H1 (cell line): ENCODE data around the gene IQSEC3. TPM values are rescaled to one million over a fixed set of nuclear protein-coding genes. Genes with fewer than 3 reads are reported as not detected.

ENCODE experiments used
- CTCF ChIA-PET: fragments of 300-600 bp; sonication (Branson Sonifier 250); formaldehyde crosslinking; loops from one replicate; lab custom pipeline; 2021; ENCODE audit not compliant: partially characterized antibody; lab: Charles Lee
- POLR2A ChIA-PET: fragments of 300-600 bp; sonication (Branson Sonifier 250); formaldehyde crosslinking; loops from one replicate; lab custom pipeline; 2021; ENCODE audit warnings: inconsistent platforms; ENCODE audit not compliant: partially characterized antibody; lab: Charles Lee
- DNase-seq, 2 experiments: peaks; one replicate each; pipeline versions ENCODE4 v3.0.0 to v3.0.0-alpha.2; 2010 to 2022; ENCODE audit warnings: low spot score in 2 of 2, low read depth in 1 of 2, mixed read lengths in 1 of 2
- FAIRE-seq: peaks from 2 replicates; lab custom pipeline; 2011; peaks lifted over from hg19 to GRCh38; lab: Jason Lieb, UNC
- H2AFZ ChIP-seq: 2 replicates; pipeline ENCODE4 v1.8.1; 2012; ENCODE audit warnings: low read length, inconsistent platforms
- H2AK5ac ChIP-seq: 2 replicates; pipeline ENCODE4 v1.6.1; 2013; ENCODE audit warnings: low read depth, low read length
- H2BK120ac ChIP-seq: replicated peaks from 2 replicates; pipeline ENCODE3; 2013; ENCODE audit warnings: low read depth, low read length, inconsistent platforms
- H2BK12ac ChIP-seq: 2 replicates; pipeline ENCODE4 v1.6.1; 2013; ENCODE audit warnings: low read depth, low read length
- H2BK15ac ChIP-seq: 2 replicates; pipeline ENCODE4 v1.6.1; 2013; ENCODE audit warnings: low read length
- H2BK20ac ChIP-seq: 2 replicates; pipeline ENCODE4 v1.6.1; 2013; ENCODE audit warnings: low read length
- H2BK5ac ChIP-seq: 2 replicates; pipeline ENCODE4 v1.6.1; 2013; ENCODE audit warnings: low read depth, low read length
- H3K14ac ChIP-seq: 2 replicates; pipeline ENCODE4 v1.6.1; 2013; ENCODE audit warnings: inconsistent platforms; ENCODE audit not compliant: insufficient read length
- H3K18ac ChIP-seq: 2 replicates; pipeline ENCODE4 v1.6.1; 2013; ENCODE audit warnings: low read length; ENCODE audit errors: extremely low read depth
- H3K23ac ChIP-seq: 2 replicates; pipeline ENCODE4 v1.6.1; 2013; ENCODE audit warnings: inconsistent platforms; ENCODE audit not compliant: insufficient read length
- H3K23me2 ChIP-seq: 2 replicates; pipeline ENCODE4 v1.6.1; 2013; ENCODE audit warnings: low read depth, low read length
- H3K27ac ChIP-seq: 2 replicates; pipeline ENCODE4 v1.6.1; 2011; ENCODE audit warnings: low read depth, low read length, inconsistent platforms
- H3K27me3 ChIP-seq, 4 experiments: replicated peaks in 1 of 4; 1 replicate in 1 of 4; 2 replicates in 3 of 4; pipeline versions ENCODE4 v1.6.1 to v1.8.1; 2011 to 2013; ENCODE audit warnings: low read length in 3 of 4, mild to moderate bottlenecking in 3 of 4, inconsistent platforms in 2 of 4, mixed read lengths in 2 of 4, moderate library complexity in 1 of 4; ENCODE audit not compliant: control insufficient read depth in 3 of 4, insufficient read depth in 3 of 4; ENCODE audit errors: extremely low read depth in 1 of 4
- H3K36me3 ChIP-seq, 4 experiments: 2 replicates each; pipeline versions ENCODE4 v1.6.1 to v1.8.1; 2011 to 2013; ENCODE audit warnings: mild to moderate bottlenecking in 4 of 4, low read length in 3 of 4, moderate library complexity in 2 of 4, control low read depth in 1 of 4, inconsistent platforms in 1 of 4; ENCODE audit not compliant: insufficient read depth in 4 of 4, control insufficient read depth in 2 of 4
- H3K4ac ChIP-seq: replicated peaks from 2 replicates; pipeline ENCODE3; 2013; ENCODE audit warnings: low read length, low read depth, mixed read lengths, inconsistent platforms; ENCODE audit not compliant: insufficient read length
- H3K4me1 ChIP-seq, 4 experiments: replicated peaks in 1 of 4; 1 replicate in 1 of 4; 2 replicates in 3 of 4; pipeline versions ENCODE4 v1.6.1 to v1.8.1; 2011 to 2013; ENCODE audit warnings: low read length in 3 of 4, inconsistent platforms in 2 of 4, mixed read lengths in 1 of 4; ENCODE audit not compliant: insufficient read depth in 4 of 4, control insufficient read depth in 3 of 4
- H3K4me2 ChIP-seq, 2 experiments: 2 replicates each; pipeline versions ENCODE4 v1.6.1 to v1.8.1; 2011 to 2013; ENCODE audit warnings: low read depth in 2 of 2, low read length in 2 of 2, control low read depth in 1 of 2, inconsistent platforms in 1 of 2, mild to moderate bottlenecking in 1 of 2; ENCODE audit not compliant: insufficient read depth in 1 of 2
- H3K4me3 ChIP-seq, 4 experiments: fragments of 200-600, 300-600 bp in 1 of 4; sonication (generic), shearing (Covaris generic), sonication (Bioruptor Twin) in 1 of 4; 2 replicates each; pipeline versions ENCODE4 v1.5.1 to v1.8.1; 2011 to 2016; ENCODE audit warnings: low read length in 4 of 4, low read depth in 3 of 4, control low read depth in 2 of 4, inconsistent platforms in 2 of 4, mild to moderate bottlenecking in 2 of 4, mixed read lengths in 1 of 4, moderate library complexity in 1 of 4; ENCODE audit not compliant: insufficient read depth in 2 of 4; ENCODE audit errors: extremely low read depth in 1 of 4
- H3K56ac ChIP-seq: replicated peaks from 2 replicates; pipeline ENCODE3; 2013; ENCODE audit warnings: low read depth, mild to moderate bottlenecking, mixed read lengths, low read length, inconsistent platforms; ENCODE audit not compliant: insufficient read length
- H3K79me1 ChIP-seq: 2 replicates; pipeline ENCODE4 v1.6.1; 2013; ENCODE audit warnings: low read depth, low read length, control low read depth
- H3K79me2 ChIP-seq, 2 experiments: 2 replicates each; pipeline versions ENCODE4 v1.6.1 to v1.8.1; 2012 to 2013; ENCODE audit warnings: low read length in 2 of 2, mild to moderate bottlenecking in 2 of 2, inconsistent platforms in 1 of 2; ENCODE audit not compliant: insufficient read depth in 2 of 2, control insufficient read depth in 1 of 2
- H3K9ac ChIP-seq, 4 experiments: replicated peaks in 1 of 4; 1 replicate in 1 of 4; 2 replicates in 3 of 4; pipeline versions ENCODE4 v1.6.1 to v1.8.1; 2011 to 2013; ENCODE audit warnings: low read depth in 3 of 4, low read length in 3 of 4, control low read depth in 2 of 4, mild to moderate bottlenecking in 2 of 4, moderate library complexity in 2 of 4, inconsistent platforms in 1 of 4; ENCODE audit errors: extremely low read depth in 1 of 4
- H3K9me3 ChIP-seq, 2 experiments: 2 replicates each; pipeline versions ENCODE4 v1.6.1 to v1.8.1; 2012 to 2013; ENCODE audit warnings: mild to moderate bottlenecking in 2 of 2, moderate library complexity in 2 of 2, control low read depth in 1 of 2, inconsistent platforms in 1 of 2, low read depth in 1 of 2, low read length in 1 of 2, mixed read lengths in 1 of 2; ENCODE audit not compliant: insufficient read depth in 2 of 2
- H4K20me1 ChIP-seq, 2 experiments: replicated peaks in 1 of 2; 2 replicates each; pipeline versions ENCODE3 to v1.8.1; 2011 to 2013; ENCODE audit warnings: inconsistent platforms in 2 of 2, low read length in 2 of 2, mild to moderate bottlenecking in 1 of 2; ENCODE audit not compliant: insufficient read depth in 2 of 2, control insufficient read depth in 1 of 2
- H4K5ac ChIP-seq: 2 replicates; pipeline ENCODE4 v1.6.1; 2013; ENCODE audit warnings: low read length, low read depth, mixed read lengths, inconsistent platforms; ENCODE audit not compliant: insufficient read length
- H4K8ac ChIP-seq: 2 replicates; pipeline ENCODE4 v1.8.0; 2013; ENCODE audit warnings: mild to moderate bottlenecking, moderate library complexity, low read length, inconsistent platforms; ENCODE audit not compliant: insufficient read depth; ENCODE audit errors: extremely low read depth
- H4K91ac ChIP-seq: replicated peaks from 2 replicates; pipeline ENCODE3; 2013; ENCODE audit warnings: low read length, mixed read lengths, inconsistent platforms; ENCODE audit not compliant: insufficient read length
- GTF2F1 ChIP-seq: IDR thresholded peaks from 2 replicates; pipeline ENCODE4 v1.6.1; 2012; ENCODE audit warnings: low read depth, low read length, improper control_type of control experiment, borderline replicate concordance
- HDAC2 ChIP-seq, 2 experiments: fragments of 300-600 bp in 1 of 2; sonication (generic) in 1 of 2; IDR thresholded peaks; 2 replicates each; pipeline ENCODE4 v1.6.1; 2011 to 2012; ENCODE audit warnings: low read depth in 2 of 2, low read length in 2 of 2, mild to moderate bottlenecking in 2 of 2, moderate library complexity in 2 of 2, borderline replicate concordance in 1 of 2, inconsistent platforms in 1 of 2
- KDM5A ChIP-seq: fragments of 200-600 bp; IDR thresholded peaks from 2 replicates; pipeline ENCODE4 v1.7.1; 2012; ENCODE audit warnings: mild to moderate bottlenecking, low read length, inconsistent platforms, mixed read lengths
- PHF8 ChIP-seq: fragments of 200-600 bp; sonication (generic); conservative IDR thresholded peaks from 2 replicates; pipeline ENCODE4 v1.7.1; 2012; ENCODE audit warnings: low read depth, mild to moderate bottlenecking, inconsistent platforms, low read length, moderate library complexity
- RNF2 ChIP-seq: fragments of 200-900, 300-1000 bp; sonication (generic); IDR thresholded peaks from 2 replicates; pipeline ENCODE4 v1.7.1; 2016; ENCODE audit warnings: borderline replicate concordance, low read depth, mild to moderate bottlenecking, antibody characterized with exemption, low read length; ENCODE audit not compliant: poor library complexity, severe bottlenecking; ENCODE audit errors: missing control alignments
- SIRT6 ChIP-seq: IDR thresholded peaks from one replicate; pipeline ENCODE4 v1.7.1; 2012; ENCODE audit warnings: low read length, inconsistent platforms
- TAF1 ChIP-seq: IDR thresholded peaks from 2 replicates; pipeline ENCODE4 v1.6.1; 2011; ENCODE audit warnings: mild to moderate bottlenecking, low read depth, low read length
- WGBS, 2 experiments: shearing (Covaris generic) in 1 of 2; methylation state at CpG; one replicate each; pipeline versions ENCODE4 v1.1.6 to v1.1.7; 2013 to 2015; ENCODE audit warnings: low lambda C conversion rate in 2 of 2, mixed read lengths in 2 of 2, inconsistent platforms in 1 of 2, low coverage in 1 of 2, missing lambda C conversion rate in 1 of 2; ENCODE audit not compliant: insufficient replicate concordance in 2 of 2, insufficient coverage in 1 of 2, insufficient read length in 1 of 2; ENCODE audit errors: extremely low coverage in 1 of 2, missing lambda C conversion rate in 1 of 2; 5-methylcytosine and 5-hydroxymethylcytosine counted together
- polyA plus RNA-seq, 7 experiments: library from polyadenylated mRNA; depleted of rRNA in 3 of 7; stranded (reverse) in 5 of 7; unstranded in 2 of 7; fragments of >200 nt in 5 of 7; fragments of 200-250 nt in 2 of 7; gene quantifications; 1 replicate in 5 of 7; 2 replicates in 1 of 7; 4 replicates in 1 of 7; pipeline versions ENCODE4 v1.2.1 to v1.2.3, GENCODE V29; 2011 to 2013; ENCODE audit warnings: missing spikeins in 2 of 7, mixed read lengths in 2 of 7
- total RNA-seq: library from RNA; stranded (reverse); fragmentation: NEBNext Ultra II Directional; extraction: Animal tissue kit (Norgen Biotek cat#: 25700); gene quantifications from 2 replicates; pipeline ENCODE4 v1.2.1, GENCODE V29; 2021

IQSEC3 gene
- total and polyA plus RNA-seq, 2 of the 8 experiments (the other 6 are each of a cell fraction or from before 2014, with no cell fraction given) = 1.2 to 3.1 TPM

GRCh38 chr12:161823-162222, 95.3 kb downstream of the IQSEC3 start:
- Histone ChIP-seq H2BK20ac (no peak overlapping the region), H3K14ac (no peak overlapping the region), H3K18ac (no peak overlapping the region), H3K27ac (no peak overlapping the region), H2AFZ (no peak overlapping the region), H3K56ac (no peak overlapping the region), H3K9me3 (no peaks in the 10 kb centered on the region), H4K20me1 (no peaks in the 10 kb centered on the region), H2AK5ac (no peak overlapping the region), H3K4me2 (no peak overlapping the region), H2BK15ac (no peak overlapping the region), H3K4me3 (no peak overlapping the region), H3K36me3 (no peaks in the 10 kb centered on the region), H3K9ac (no peak overlapping the region), H4K91ac (no peak overlapping the region), H3K23me2 (no peaks in the 10 kb centered on the region), H2BK120ac (no peak overlapping the region), H4K8ac (no peak overlapping the region), H3K4me1 (peaks cover 0 to 3% (median 0%) of the 10 kb centered on the region in 4 experiments; a peak in 1 of 7 replicates), H3K79me1 (no peaks in the 10 kb centered on the region), H4K5ac (no peak overlapping the region), H3K23ac (no peak overlapping the region), H3K79me2 (no peaks in the 10 kb centered on the region), H2BK12ac (no peak overlapping the region), H2BK5ac (no peak overlapping the region), H3K27me3 (no peaks in the 10 kb centered on the region), H3K4ac (no peak overlapping the region)
- no peak for DNase-seq
- FAIRE-seq = no peak
- ChIA-PET POLR2A (interaction anchor here (1.1 to 1.9 kb wide), 3 partner anchors 9 to 53 kb away, joined by 3 to 6 read pairs (median 4); no protein-coding TSS in a partner anchor), CTCF (interaction anchor here (0.6 to 1.9 kb wide), 7 partner anchors 9 to 56 kb away, joined by 3 to 6 read pairs (median 4); no protein-coding TSS in a partner anchor)
- WGBS, 2 experiments = 84% methylated on average over 8 of the region's 8 CpGs; no CpG with 5 or more reads in 1 of the 2 experiments
- TF ChIP-seq SIRT6 (no peak), RNF2 (no peak), KDM5A (no peak), TAF1 (no peak), PHF8 (no peak), GTF2F1 (no peak), HDAC2 (IDR thresholded peaks at IDR 0.05; ENCODE audit: borderline replicate concordance in 1 of 2, low read depth in 2 of 2, low read length in 2 of 2) (no peak)
